ENCODE results near the gene PLCL1.
"Not testable (repeated sequence)": the region's sequence is repeated elsewhere in the genome, so short reads cannot be mapped to it uniquely, and the experiment has no call there.

The PLCL1 gene

GRCh38 chr2:197810491-197810890, 6.1 kb downstream of the PLCL1 start:
- DNase-seq: no peak

- DNase-seq: peak in 1 of 2 experiments; percentile 24
These were observed 8.8 kb downstream of the PLCL1 start for GRCh38 chr2:197813093-197813787.

- DNase-seq: no peak
These were observed 10.1 kb downstream of the PLCL1 start for GRCh38 chr2:197814526-197814925.

- DNase-seq: no peak
These were observed 17.3 kb downstream of the PLCL1 start for GRCh38 chr2:197821550-197822289.

- DNase-seq: no peak
These were observed 17.9 kb downstream of the PLCL1 start for GRCh38 chr2:197822333-197822732.

GRCh38 chr2:197827618-197828017, 23.2 kb downstream of the PLCL1 start:
- DNase-seq: no peak

- DNase-seq: no peak
These were observed 24.2 kb downstream of the PLCL1 start for GRCh38 chr2:197828464-197829135.

- not testable (repeated sequence) for DNase-seq
These were observed 30.4 kb downstream of the PLCL1 start for GRCh38 chr2:197834771-197835170.

GRCh38 chr2:197835293-197835692, 30.9 kb downstream of the PLCL1 start:
- DNase-seq: no peak

GRCh38 chr2:197838036-197838435, 33.6 kb downstream of the PLCL1 start:
- no peak for DNase-seq

- DNase-seq: no peak
These were observed 34.2 kb downstream of the PLCL1 start for GRCh38 chr2:197838579-197838978.

- DNase-seq: no peak
These were observed 34.9 kb downstream of the PLCL1 start for GRCh38 chr2:197839327-197839726.

- DNase-seq: no peak
These were observed 35.5 kb downstream of the PLCL1 start for GRCh38 chr2:197839856-197840255.

- no peak for DNase-seq
These were observed 41.7 kb downstream of the PLCL1 start for GRCh38 chr2:197846128-197846527.

GRCh38 chr2:197846777-197847176, 42.4 kb downstream of the PLCL1 start:
- no peak for DNase-seq

- no peak for DNase-seq
These were observed 43.4 kb downstream of the PLCL1 start for GRCh38 chr2:197847651-197848401.

- no peak for DNase-seq
These were observed 44.2 kb downstream of the PLCL1 start for GRCh38 chr2:197848602-197849001.

GRCh38 chr2:197850882-197851450, 46.6 kb downstream of the PLCL1 start:
- DNase-seq: no peak

- no peak for DNase-seq
These were observed 47.1 kb downstream of the PLCL1 start for GRCh38 chr2:197851451-197851850.

- no peak for DNase-seq
These were observed 47.7 kb downstream of the PLCL1 start for GRCh38 chr2:197852108-197852507.

- no peak for DNase-seq
These were observed 49.2 kb downstream of the PLCL1 start for GRCh38 chr2:197853549-197853948.

GRCh38 chr2:197857476-197858107, 53.2 kb downstream of the PLCL1 start:
- DNase-seq: no peak
